ENCODE data around the gene ENTPD8.

Gene ENTPD8

GRCh38 chr9:137396634-137397367 lies 44.4 kb downstream of the ENTPD8 start:
- no peak for TF ChIP-seq CTCF (IDR thresholded peaks at IDR 0.05; ENCODE audit: insufficient read depth, low read depth, low read length, missing control alignments)
- no peak overlapping the region for H3K4me3 ChIP-seq (ENCODE audit: low read length)
- no peak for DNase-seq (ENCODE audit: low read depth)

GRCh38 chr9:137396227-137396626 lies 44.9 kb downstream of the ENTPD8 start:
- no peak overlapping the region for H3K4me3 ChIP-seq (ENCODE audit: low read length)
- DNase-seq (ENCODE audit: low read depth): peak; percentile 42
- no peak for TF ChIP-seq CTCF (IDR thresholded peaks at IDR 0.05; ENCODE audit: insufficient read depth, low read depth, low read length, missing control alignments)

GRCh38 chr9:137395666-137396010 lies 45.5 kb downstream of the ENTPD8 start:
- DNase-seq (ENCODE audit: low read depth): no peak
- no peak for TF ChIP-seq CTCF (IDR thresholded peaks at IDR 0.05; ENCODE audit: insufficient read depth, low read depth, low read length, missing control alignments)

GRCh38 chr9:137394866-137395665 lies 46.1 kb downstream of the ENTPD8 start:
- no peak for DNase-seq (ENCODE audit: low read depth)
- H3K4me3 ChIP-seq (ENCODE audit: low read length): no peak overlapping the region
- TF ChIP-seq CTCF (IDR thresholded peaks at IDR 0.05; ENCODE audit: insufficient read depth, low read depth, low read length, missing control alignments): no peak

More at GRCh38 chr9:137395666-137396010, 45.5 kb downstream of the ENTPD8 start:
- no peak overlapping the region for H3K4me3 ChIP-seq (ENCODE audit: low read length)

- DNase-seq (ENCODE audit: low read depth): no peak
- no peak for TF ChIP-seq CTCF (IDR thresholded peaks at IDR 0.05; ENCODE audit: insufficient read depth, low read depth, low read length, missing control alignments)
- no peak overlapping the region for H3K4me3 ChIP-seq (ENCODE audit: low read length)
These were observed 47.7 kb downstream of the ENTPD8 start for GRCh38 chr9:137393176-137394150.

GRCh38 chr9:137392232-137393007 lies 48.7 kb downstream of the ENTPD8 start:
- no peak for TF ChIP-seq CTCF (IDR thresholded peaks at IDR 0.05; ENCODE audit: insufficient read depth, low read depth, low read length, missing control alignments)
- H3K4me3 ChIP-seq (ENCODE audit: low read length): no peak overlapping the region
- DNase-seq (ENCODE audit: low read depth): no peak
